GOT3 (cell line): Measurements from ENCODE around the gene STOX2.

Experiments used
- DNase-seq: peaks from one replicate; lab custom pipeline; 2025; ENCODE audit warnings: mixed read lengths; lab: John Stamatoyannopoulos, UW

Gene STOX2, protein sequence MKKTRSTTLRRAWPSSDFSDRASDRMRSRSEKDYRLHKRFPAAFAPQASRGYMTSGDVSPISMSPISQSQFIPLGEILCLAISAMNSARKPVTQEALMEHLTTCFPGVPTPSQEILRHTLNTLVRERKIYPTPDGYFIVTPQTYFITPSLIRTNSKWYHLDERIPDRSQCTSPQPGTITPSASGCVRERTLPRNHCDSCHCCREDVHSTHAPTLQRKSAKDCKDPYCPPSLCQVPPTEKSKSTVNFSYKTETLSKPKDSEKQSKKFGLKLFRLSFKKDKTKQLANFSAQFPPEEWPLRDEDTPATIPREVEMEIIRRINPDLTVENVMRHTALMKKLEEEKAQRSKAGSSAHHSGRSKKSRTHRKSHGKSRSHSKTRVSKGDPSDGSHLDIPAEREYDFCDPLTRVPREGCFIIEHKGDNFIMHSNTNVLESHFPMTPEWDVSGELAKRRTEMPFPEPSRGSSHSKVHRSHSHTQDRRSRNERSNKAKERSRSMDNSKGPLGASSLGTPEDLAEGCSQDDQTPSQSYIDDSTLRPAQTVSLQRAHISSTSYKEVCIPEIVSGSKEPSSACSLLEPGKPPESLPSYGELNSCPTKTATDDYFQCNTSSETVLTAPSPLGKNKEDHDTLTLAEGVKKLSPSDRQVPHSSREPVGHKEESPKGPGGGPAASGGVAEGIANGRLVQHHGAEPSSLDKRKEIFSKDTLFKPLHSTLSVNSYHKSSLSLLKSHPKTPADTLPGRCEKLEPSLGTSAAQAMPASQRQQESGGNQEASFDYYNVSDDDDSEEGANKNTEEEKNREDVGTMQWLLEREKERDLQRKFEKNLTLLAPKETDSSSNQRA (N-terminal part only)

DNA sequence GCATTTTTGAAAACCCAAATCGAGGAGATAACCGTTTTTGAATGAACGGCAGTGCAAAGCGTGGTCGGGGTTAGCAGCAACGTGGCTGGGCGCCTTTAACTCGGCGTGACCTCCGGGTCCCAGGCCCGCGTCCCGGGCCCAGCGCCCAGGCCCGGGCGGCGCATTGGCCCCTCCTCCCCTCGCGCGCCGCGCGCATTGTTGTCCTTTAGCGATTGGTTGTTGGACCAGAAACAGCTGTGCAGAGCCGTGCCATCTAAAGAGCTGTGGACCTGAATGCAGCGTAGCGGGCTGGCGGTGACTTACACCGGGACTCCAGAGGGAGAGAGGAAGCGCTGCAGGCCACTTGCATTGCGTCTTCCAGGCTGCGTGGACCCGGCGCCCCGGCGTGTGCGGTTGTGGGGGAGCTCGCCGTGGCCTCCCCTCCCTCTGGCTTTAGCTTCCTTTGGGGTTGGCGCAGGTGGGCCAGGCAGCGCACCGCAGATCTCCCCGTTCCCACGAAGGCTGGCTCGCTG is at the start of gene STOX2:
Gene STOX2, plus strand, starts transcription at position 227 of the 512 bp plus-strand sequence. CDS start 1,484 bp downstream, outside the sequence.
- DNase-seq: no peak

DNA sequence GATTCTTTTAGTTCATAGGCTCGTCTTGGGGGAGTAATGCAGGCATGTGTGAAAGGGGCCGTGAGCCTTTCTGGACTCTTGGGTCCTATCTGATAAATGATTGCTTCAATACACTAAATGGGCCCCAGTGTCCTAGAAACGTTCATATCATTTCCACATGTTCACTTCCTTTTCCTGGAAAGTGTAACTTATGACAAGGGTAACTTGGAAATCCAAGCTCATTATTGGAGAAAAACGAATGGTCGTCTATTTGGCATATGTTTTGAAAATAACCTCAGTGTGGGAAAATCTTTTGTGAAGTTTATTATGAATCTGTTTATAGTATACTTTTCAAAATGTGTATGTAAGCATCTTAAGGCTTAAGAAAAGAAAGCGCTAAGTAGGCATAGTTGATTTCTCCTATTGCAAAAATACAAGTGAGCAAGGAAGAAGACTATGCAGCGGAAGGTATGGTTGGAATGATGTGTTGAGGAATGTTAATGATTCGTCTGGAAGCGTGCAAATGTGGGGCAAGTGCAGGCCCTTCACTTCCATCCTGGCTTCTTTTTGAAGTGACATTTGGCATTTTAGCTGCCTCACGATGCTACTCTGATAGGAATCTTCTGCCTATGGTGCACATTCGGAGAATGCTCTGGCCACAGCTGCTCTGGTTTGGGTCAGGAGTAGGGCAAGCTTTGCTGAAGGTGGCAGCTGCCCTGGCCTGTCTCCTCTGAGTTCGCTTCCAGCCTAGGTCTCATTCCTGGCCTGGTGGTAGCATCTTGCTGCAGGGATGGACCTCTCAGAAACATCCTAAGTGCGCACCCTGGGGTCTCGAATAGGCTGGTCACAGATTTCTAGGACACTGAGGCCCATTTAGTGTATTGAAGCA is 49.5 kb upstream of the STOX2 start:
- DNase-seq: no peak

DNA sequence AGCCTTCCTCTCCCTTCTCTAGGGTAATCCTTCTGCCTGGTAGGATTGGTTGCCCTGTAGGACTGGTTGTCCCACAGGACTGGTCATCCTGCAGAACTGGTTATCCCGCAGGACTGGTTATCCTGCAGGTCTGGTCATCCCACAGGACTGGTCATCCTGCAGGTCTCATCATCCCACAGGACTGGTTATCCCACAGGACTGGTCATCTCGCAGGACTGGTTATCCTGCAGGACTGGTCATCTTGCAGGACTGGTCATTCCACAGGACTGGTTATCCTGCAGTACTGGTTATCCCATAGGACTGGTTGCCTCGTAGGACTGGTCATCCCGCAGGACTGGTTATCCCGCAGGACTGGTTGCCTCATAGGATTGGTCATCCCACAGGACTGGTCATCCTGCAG is 48.1 kb upstream of the STOX2 start:
- no peak for DNase-seq

DNA sequence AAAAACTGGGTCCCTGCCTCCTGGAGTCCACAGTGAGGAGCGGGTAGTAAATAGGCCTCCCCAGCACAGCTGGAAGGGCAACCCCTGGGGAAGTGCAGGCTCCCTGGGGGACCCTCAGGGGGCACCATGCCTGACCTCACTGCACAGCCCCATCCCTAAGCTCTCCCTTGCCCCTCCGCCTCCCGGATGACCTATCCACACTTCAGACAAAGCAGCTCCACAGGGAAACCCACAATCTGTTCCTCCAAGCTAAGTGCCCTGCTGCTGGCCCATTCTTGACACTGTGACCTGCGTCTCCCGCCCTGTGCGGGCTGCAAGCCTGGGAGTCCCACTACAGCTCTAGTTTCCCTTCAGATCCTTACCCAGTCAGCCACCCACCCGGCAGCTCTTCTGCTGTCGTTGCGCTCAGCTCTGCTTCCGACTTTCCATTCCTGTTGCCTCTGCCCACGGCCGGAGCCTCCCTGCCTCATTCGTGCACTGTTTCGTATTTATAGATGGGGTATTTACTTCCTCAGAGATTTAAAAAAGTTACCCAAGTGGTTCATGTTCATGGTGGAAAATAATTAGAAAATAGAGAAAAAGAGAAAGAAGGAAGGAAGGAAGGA is 47.0 kb upstream of the STOX2 start:
- DNase-seq: no peak

DNA sequence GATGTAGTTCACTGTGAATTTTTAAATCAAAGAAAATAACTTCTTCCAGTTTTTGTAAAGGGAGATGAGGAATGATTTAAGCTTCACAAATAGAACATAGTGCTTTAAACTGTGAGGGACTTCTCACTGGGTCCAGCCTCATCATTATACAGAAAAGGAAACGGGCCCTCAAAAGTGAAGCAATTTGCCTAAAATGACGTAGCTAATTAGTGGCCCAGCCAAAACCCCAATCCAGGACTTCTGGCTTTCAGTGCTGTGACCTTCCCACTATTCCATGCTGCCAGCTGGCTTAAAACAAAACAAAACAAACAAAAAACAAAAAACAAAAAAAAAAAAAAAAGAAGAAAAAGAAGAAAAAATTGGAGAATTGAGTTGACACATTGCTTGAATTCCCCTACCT is 45.0 kb upstream of the STOX2 start:
- DNase-seq: no peak

DNA sequence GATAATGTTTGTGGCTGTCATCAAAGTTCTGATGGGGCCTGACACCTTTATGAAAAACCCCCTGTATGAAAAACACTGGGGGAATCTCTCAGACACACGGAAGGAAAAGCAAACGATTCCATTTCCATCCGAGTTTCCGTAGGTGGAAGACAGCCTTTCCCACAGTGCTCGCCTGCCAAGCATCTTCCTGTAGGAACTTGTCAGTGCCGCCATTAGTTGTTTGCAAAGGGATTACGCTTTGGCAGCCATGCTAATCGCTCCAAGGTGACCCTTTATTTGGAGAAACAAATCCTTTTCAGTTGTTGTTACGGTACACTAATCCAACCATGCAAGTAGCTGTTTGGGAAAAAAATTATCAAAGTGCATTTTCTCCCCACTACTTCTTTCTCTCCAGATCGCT is 44.4 kb upstream of the STOX2 start:
- no peak for DNase-seq

DNA sequence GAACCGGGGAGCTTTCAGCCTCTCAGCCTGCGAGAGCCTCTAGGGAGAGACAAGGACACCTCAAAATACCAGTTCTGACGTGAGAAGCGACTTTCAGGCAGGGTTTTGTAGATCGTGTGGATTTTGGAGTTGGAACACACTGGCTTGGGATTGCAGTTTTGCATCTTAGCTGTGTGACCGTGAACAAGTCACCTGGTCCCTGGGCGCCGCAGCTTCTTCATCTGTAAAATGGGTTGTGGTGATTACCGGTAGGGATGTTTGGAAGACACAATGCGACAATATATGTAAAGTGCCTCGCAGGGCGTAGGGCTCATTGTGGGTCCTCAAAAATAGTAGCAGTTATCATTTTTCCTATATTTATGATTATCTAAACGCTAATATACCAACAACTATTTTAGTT is 43.7 kb upstream of the STOX2 start:
- no peak for DNase-seq

DNA sequence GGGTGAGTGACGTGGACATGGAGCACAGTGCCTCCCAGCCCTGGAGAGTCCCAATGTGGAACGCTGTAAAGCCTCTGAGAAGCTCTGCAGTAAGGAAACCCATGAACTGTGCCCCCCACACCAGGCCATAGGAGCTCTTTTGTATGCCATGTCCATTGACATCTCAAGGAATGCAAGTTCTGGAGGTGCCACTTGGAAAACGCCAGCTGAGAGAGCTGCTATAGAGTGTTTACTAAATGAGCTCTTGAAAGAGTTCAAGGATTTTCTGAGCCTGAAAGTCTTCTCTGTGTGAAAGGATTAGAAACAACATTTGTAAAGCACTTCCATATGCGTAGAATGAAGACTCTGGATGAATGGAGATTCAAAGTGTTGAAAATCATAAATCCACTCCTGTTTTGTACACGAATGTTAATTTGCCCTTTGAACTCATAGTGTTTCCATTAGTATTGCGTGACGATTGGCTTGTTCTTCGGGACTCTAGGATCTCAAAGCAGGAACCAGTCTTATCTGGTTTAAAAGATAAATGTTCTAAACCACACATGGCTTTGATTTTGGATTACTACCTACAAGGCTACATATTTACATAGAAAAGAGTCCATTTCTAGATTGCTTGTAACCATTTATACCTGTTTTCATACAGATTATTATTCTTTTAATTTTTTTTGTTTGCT is 41.8 kb upstream of the STOX2 start:
- DNase-seq: no peak

DNA sequence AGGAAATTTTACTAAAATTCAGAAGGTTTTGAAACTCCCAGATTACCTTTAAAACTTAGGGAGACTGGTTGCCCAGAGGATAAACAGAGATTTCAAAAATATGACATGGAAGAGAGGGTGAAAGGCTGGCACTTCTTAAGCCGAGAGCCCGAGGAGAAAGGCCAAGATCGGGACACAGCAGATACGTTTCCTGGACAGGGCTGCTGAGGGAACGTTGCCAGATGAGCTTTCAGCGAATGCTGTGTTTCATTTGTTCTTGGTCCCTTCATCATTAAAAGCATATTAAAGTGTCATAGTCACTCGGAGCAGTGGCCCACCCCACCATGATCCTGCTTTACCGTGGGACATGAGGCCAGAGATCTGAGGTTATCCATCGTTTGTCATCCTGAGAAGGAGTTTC is 37.9 kb upstream of the STOX2 start:
- DNase-seq: no peak

DNA sequence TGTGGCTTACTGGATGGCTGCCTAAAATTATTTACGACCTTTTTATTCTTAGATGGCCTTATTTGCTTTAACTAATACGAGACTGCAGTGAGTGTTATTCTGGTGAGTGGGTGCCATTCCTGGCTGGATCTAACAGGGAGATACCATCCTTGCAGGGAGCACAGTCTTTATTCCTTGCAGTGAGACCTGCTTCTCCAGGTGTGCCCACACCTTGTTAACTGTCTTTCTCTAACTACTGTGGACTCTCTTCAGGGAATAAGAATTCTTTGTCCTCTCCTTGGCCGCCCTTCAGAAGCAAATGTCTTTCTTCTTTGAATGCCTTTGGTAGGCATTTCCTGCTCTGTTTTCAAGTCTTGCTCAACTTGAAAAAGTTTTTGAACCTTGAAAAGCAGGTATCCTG is 34.1 kb upstream of the STOX2 start:
- DNase-seq: no peak

DNA sequence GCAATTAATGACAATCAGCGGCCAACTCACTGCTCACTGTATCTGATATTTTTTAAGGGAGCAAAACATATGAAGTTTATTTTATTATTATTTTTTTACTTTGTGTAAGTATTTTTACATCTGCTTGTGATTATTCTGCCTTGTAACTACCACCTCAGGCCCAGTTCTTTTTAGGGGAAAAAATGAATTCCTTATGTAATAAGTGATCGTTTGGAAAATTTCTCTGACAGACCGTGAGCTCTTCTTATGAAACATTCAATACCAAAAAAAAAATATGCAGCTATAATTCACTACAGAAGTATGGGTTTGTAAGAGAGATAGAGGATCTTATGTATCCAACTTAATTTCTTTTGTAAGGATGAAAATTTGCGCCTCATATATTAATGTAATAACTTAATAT is 33.5 kb upstream of the STOX2 start:
- DNase-seq: no peak

DNA sequence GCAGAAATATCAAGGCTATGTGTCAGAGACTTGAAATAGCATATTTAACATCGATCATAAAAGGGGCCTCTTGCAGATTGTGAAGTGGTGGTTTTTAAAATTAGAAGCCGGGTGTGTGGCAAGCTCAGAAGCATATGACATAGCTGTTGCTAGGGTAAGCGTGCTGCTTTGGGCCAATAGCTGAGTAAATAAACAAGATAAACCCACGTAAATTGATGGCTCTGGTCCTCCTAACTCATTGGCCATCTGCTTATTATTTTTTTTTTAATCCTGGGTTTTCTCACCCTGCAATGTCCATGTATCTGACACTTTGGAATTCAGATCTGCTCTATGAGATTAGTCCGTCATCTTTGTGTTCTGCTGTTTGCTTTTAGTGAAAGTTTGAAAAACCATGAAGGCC is 32.6 kb upstream of the STOX2 start:
- DNase-seq: no peak

DNA sequence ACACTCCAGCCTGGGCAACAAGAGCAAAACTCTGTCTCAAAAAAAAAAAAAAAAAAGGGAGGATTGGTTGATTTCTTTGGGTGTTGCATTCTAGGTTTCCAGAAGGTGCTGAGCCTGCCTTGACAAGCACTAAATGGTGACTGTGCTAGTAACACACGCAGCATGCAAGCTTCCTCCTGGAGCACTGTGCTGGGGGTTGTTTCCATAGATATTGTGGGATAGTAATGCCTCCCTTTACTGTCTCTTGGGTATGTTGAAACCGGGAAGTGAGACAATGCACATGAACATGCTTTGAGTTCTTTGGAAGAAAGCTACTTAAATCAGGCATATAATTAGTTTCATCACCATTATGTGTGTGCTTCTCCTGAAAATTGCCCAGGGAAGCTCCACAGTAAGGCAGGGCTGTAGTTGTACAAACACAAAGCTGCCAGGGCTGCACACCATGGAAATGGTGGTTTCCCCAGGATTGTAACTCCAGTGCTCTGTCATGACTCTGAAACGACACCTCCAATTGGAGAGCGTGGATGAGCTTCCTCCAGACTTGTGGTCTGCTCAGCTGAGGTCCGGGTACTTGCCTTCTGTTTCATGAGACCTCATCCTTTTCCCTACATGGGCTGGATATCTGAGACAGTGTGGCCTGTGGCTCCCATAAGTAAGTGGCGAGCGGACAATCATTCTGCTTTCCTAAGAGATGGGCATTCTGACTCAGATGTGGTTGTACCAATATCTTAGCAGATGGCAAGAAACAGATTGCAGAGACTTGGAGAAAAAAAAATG is 31.5 kb upstream of the STOX2 start:
- DNase-seq: no peak

DNA sequence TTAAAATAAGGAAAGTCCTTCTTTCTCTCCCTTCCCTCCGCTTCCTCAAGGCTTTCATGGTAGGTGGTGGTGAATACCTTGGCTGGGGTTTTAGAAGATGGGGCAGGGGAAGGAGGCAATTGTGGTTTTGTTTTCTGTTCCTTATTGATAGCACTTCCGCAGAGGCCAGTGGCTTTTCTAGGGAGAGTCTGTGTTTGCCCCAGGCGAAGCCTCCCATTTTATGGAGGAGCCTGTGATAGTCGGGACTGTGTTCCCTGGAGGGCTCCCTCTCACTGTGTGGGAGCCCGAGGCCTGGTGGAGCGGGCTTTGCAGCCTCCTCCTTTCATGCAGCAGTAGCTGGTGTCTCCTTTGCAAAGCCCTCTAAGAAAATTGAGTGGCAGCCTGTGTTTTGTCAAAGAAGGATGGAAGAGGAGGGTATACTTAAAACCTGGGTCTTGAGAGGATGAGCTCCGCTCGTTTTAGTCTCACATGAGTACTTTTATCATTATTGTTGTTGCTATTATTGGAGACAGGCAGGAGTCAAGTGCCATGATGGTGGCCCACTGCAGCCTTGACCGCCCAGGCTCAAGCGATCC is 29.8 kb upstream of the STOX2 start:
- DNase-seq: no peak

DNA sequence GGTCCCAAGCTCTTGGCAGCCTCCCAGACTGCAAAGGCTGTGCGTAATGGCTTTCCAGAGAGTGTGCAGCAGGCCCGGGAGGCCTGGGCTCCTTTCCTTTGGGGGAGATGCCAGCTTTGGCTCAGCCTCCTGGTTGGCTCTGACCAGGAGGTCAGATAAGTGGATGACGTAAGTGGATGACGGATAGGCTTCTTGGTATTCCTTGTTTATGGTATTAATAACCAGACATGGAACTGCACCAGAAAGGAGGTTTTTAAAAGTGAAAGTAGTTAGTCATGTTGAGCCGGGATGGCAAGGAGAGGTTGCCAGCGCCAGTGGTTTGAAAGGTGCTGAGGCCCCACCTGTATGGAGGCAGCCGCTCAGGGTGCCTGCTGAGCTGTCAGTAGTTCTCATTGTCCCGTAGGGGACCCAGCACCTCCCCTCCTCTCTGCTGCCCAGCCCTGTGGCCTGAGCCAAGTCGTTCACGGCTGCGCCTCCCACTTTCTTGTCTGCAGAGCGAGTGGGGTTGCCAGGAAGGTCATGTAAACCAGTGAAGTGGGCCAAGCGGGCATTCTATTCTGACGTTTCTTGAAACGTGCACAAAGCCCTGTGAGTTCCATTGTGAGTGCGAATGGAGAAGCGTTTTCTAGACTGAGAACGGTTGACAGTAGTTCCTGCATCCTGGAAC is 28.7 kb upstream of the STOX2 start:
- no peak for DNase-seq

DNA sequence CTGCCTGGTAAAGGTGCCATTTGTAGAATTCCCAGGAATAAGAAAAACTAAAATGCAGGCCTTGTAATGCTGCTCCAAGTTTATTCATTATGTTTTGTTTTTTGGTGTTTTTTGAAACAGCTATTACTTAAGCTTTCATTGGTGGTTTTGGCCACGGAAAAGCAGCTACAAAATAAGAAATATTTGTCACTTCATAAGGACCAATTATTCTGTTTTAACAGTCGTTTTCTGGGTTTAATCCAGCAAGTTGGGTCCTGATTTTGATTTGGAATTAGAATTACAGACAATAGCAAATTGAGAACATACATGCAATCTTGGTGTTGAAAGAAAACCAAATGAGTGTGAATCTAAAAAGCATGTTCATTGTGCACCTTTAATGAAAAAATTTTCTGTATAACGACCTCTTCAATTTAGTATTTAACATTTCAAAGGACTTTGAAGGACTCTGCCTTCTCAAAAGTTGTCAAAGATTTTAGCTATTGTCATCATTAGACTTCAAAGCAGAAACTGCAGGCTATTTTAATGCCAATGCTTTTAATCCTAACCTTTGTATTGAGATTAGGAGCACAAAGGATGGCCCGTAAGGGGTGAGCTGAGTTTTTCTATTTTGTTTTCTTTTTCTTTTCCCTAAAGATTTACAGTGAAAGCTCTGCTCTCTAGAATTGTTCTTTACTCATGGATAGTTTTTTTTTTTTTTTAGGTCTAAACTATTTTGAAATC is 26.7 kb upstream of the STOX2 start:
- no peak for DNase-seq

DNA sequence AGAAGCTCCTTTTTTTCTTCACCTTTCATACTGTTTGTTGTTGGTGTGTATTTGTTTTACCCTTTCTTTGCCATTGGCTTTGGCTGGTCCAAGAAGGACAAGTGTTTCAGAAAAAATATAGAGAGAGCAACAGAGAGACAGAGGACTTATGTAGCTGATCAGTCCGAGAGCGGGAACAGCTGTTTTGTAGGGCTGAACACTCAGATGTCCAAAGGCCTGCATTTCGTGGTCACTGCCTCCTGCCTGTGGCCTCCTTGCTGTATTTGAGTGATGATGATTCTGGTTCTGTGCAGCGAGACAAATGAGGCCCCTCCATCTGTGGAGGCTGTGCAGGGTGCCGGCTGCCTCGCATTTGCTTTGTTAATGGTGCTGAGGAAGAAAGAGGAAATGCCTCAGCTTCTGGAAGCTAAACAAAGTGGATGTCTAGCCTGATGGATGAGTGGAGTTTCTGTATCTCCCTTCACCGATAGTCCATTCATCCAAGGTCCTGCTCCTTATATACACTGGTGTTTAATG is 19.8 kb upstream of the STOX2 start:
- DNase-seq: no peak

DNA sequence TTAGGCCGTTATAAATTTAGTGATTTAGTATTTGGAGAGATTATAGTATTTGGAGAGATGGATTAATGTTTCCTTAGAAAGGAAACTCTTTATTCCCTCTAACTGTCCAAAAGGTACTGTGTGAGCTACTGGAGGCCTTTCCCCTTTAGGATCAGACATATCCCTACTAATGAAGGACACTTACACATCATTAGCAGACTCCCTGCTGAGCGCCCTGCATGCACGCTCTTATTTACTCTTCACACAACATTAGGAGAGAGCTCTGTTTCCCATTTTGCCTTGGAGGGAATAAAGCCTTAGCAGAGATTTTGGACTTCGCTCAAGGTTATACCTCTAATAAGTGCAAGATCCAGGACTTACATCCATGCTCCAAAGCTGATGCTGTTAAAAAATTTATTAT is 17.8 kb upstream of the STOX2 start:
- no peak for DNase-seq
